Muscle of back (tissue), 11 donors: Measurements from ENCODE around the gene ARIH2. TPM values are rescaled to one million over a fixed set of nuclear protein-coding genes. Genes with fewer than 3 reads are reported as not detected.

Experiments used
- DNase-seq, 3 donors: peaks; one replicate each; pipeline versions ENCODE4 v3.0.0 to v3.0.0-alpha.2; 2013
- polyA plus RNA-seq, 10 donors: library from polyadenylated mRNA; unstranded; fragments of 120-200 nt; gene quantifications; one replicate each; pipeline ENCODE4 v1.2.1, GENCODE V29; 2013; ENCODE audit not compliant: insufficient read length in 10 of 10

Gene ARIH2
- polyA plus RNA-seq, 10 donors, result 40.0 to 69.3 (median 56.1) TPM

- DNase-seq, result no peak
These were observed 44.9 kb downstream of the ARIH2 start for GRCh38 chr3:48963591-48963990.

- no peak for DNase-seq
These were observed 47.7 kb downstream of the ARIH2 start for GRCh38 chr3:48966367-48966766.

- no peak for DNase-seq
These were observed 48.3 kb downstream of the ARIH2 start for GRCh38 chr3:48966876-48967361.

- no peak for DNase-seq
These were observed 51.9 kb downstream of the ARIH2 start for GRCh38 chr3:48970586-48970985.

GRCh38 chr3:48974076-48974864 lies 55.6 kb downstream of the ARIH2 start:
- no peak for DNase-seq

GRCh38 chr3:48979451-48979850 lies 60.8 kb downstream of the ARIH2 start:
- DNase-seq, result no peak

GRCh38 chr3:48980295-48980694 lies 61.7 kb downstream of the ARIH2 start:
- DNase-seq, result no peak

GRCh38 chr3:48982016-48982415 lies 63.4 kb downstream of the ARIH2 start:
- no peak for DNase-seq

- no peak for DNase-seq
These were observed 64.0 kb downstream of the ARIH2 start for GRCh38 chr3:48982686-48983085.

GRCh38 chr3:48983096-48983495 lies 64.5 kb downstream of the ARIH2 start:
- no peak for DNase-seq

GRCh38 chr3:48984663-48985062 lies 66.0 kb downstream of the ARIH2 start:
- no peak for DNase-seq

GRCh38 chr3:48985831-48986376 lies 67.3 kb downstream of the ARIH2 start:
- no peak for DNase-seq

GRCh38 chr3:48989126-48989795 lies 70.6 kb downstream of the ARIH2 start:
- DNase-seq, result peak in 1 of 3 donors; percentile 38

GRCh38 chr3:48989796-48990635 lies 71.4 kb downstream of the ARIH2 start, which contains the start of gene P4HTM:
Gene P4HTM (plus strand): TSS chr3:48990241. CDS start chr3:48990257, 16 bp downstream.
- peak; percentile 90 to 96 (median 91) for DNase-seq

- peak in 1 of 3 donors; percentile 62 for DNase-seq
These were observed 72.2 kb downstream of the ARIH2 start for GRCh38 chr3:48990636-48991469.

- no peak for DNase-seq
These were observed 73.4 kb downstream of the ARIH2 start for GRCh38 chr3:48991851-48992545.

- no peak for DNase-seq
These were observed 75.2 kb downstream of the ARIH2 start for GRCh38 chr3:48993834-48994233.

GRCh38 chr3:48996640-48997039 lies 78.0 kb downstream of the ARIH2 start:
- no peak for DNase-seq

- no peak for DNase-seq
These were observed 78.5 kb downstream of the ARIH2 start for GRCh38 chr3:48997102-48997635.
